GM12878 (cell line): ENCODE results near the gene RAB13. TPM values are rescaled to one million over a fixed set of nuclear protein-coding genes. Genes with fewer than 3 reads are reported as not detected.
A peak's percentile ranks its signal among the peaks of the same experiment; 100 is the strongest.

ENCODE experiments used
- ATAC-seq: fragments of 200-7000 bp; cut with Tn5 transposase; 3 replicates; pipeline ENCODE4 v1.9.1; 2020; ENCODE audit warnings: mild to moderate bottlenecking, moderate library complexity
- BruUV-seq: library from RNA; stranded (reverse); fragments of 400-500 nt; replicated peaks from 2 replicates; lab custom pipeline; 2021; lab: Mats Ljungman, UMichigan
- CTCF ChIA-PET: fragments of 300-600 bp; sonication (Branson Sonifier 250); formaldehyde crosslinking; extraction: SDS; loops from one replicate; lab custom pipeline; 2021; ENCODE audit warnings: inconsistent platforms; lab: Yijun Ruan, JAX
- POLR2A ChIA-PET: fragments of 350-600 bp; formaldehyde crosslinking; extraction: SDS; loops from one replicate; lab custom pipeline; 2021; ENCODE audit warnings: inconsistent platforms; lab: Charles Lee
- RAD21 ChIA-PET: fragments of 300-600 bp; sonication (Branson Sonifier 250); formaldehyde crosslinking; loops from one replicate; lab custom pipeline; 2023; ENCODE audit warnings: antibody characterized with exemption; ENCODE audit not compliant: unreplicated experiment; lab: Charles Lee
- SMC1A ChIA-PET: fragments of 300-600 bp; sonication (Branson Sonifier 250); formaldehyde crosslinking; loops from one replicate; lab custom pipeline; 2023; ENCODE audit not compliant: unreplicated experiment, uncharacterized antibody; lab: Charles Lee
- DNase-seq: peaks from one replicate; pipeline ENCODE4 v3.0.0-alpha.2; 2011; ENCODE audit warnings: low read depth, low spot score
- FAIRE-seq: peaks from 3 replicates; lab custom pipeline; 2011; peaks lifted over from hg19 to GRCh38; lab: Jason Lieb, UNC
- H2AFZ ChIP-seq: 2 replicates; pipeline ENCODE4 v1.6.0; 2011; ENCODE audit warnings: low read depth, low read length, control low read depth; ENCODE audit not compliant: control insufficient read depth
- H3K27ac ChIP-seq: 2 replicates; pipeline ENCODE4 v1.5.1; 2011; ENCODE audit warnings: control low read depth; ENCODE audit not compliant: control insufficient read depth, insufficient read depth
- H3K27me3 ChIP-seq, 2 experiments: replicated peaks in 1 of 2; 2 replicates each; pipeline versions ENCODE4 v1.6.0 to v1.6.1; 2011; ENCODE audit warnings: low read length in 1 of 2; ENCODE audit not compliant: control insufficient read depth in 2 of 2, insufficient read depth in 2 of 2
- H3K36me3 ChIP-seq, 2 experiments: 2 replicates each; pipeline ENCODE4 v1.5.1; 2011; ENCODE audit warnings: low read length in 1 of 2; ENCODE audit not compliant: control insufficient read depth in 2 of 2, insufficient read depth in 2 of 2
- H3K4me1 ChIP-seq: 2 replicates; pipeline ENCODE4 v1.6.1; 2011; ENCODE audit warnings: mild to moderate bottlenecking, low read length, moderate library complexity, mixed read lengths; ENCODE audit not compliant: control insufficient read depth, insufficient read depth
- H3K4me2 ChIP-seq: 2 replicates; pipeline ENCODE4 v1.6.0; 2011; ENCODE audit warnings: control low read depth; ENCODE audit not compliant: control insufficient read depth, insufficient read depth
- H3K4me3 ChIP-seq: fragments of 200-600 bp; sonication (generic); 2 replicates; pipeline ENCODE4 v1.5.1; 2016
- H3K79me2 ChIP-seq: 2 replicates; pipeline ENCODE4 v1.6.0; 2011; ENCODE audit warnings: low read length; ENCODE audit not compliant: control insufficient read depth, insufficient read depth
- H3K9ac ChIP-seq: 2 replicates; pipeline ENCODE4 v1.8.0; 2011; ENCODE audit warnings: low read length, control low read depth, mixed read lengths; ENCODE audit not compliant: control insufficient read depth, insufficient read depth
- H3K9me3 ChIP-seq: replicated peaks from 3 replicates; pipeline ENCODE4 v1.5.1; 2011; ENCODE audit warnings: mild to moderate bottlenecking, low read length; ENCODE audit not compliant: control insufficient read depth, insufficient read depth
- H4K20me1 ChIP-seq: 2 replicates; pipeline ENCODE4 v1.6.0; 2011; ENCODE audit not compliant: control insufficient read depth, insufficient read depth
- ATF3 ChIP-seq: IDR thresholded peaks from 2 replicates; pipeline ENCODE4 v1.6.1; 2011; ENCODE audit warnings: low read depth, mild to moderate bottlenecking, low read length, moderate library complexity, borderline replicate concordance; ENCODE audit errors: extremely low read depth
- CHD4 ChIP-seq: fragments of 200-600 bp; sonication (generic); IDR thresholded peaks from 2 replicates; pipeline ENCODE4 v1.6.1; 2016; ENCODE audit warnings: mild to moderate bottlenecking
- CREB1 ChIP-seq: IDR thresholded peaks from 2 replicates; pipeline ENCODE4 v1.6.1; 2012; ENCODE audit warnings: low read depth, mild to moderate bottlenecking, inconsistent platforms
- HCFC1 ChIP-seq: fragments of 150-350 bp; IDR thresholded peaks from 2 replicates; pipeline ENCODE4 v1.6.1; 2014; ENCODE audit warnings: low read length
- HDAC2 ChIP-seq: fragments of 200-600 bp; sonication (generic); IDR thresholded peaks from 2 replicates; pipeline ENCODE4 v1.6.1; 2017
- HDAC6 ChIP-seq: fragments of 200-600 bp; sonication (generic); IDR thresholded peaks from one replicate; pipeline ENCODE4 v1.8.0; 2017; ENCODE audit warnings: antibody characterized with exemption; ENCODE audit not compliant: unreplicated experiment
- IKZF1 ChIP-seq: fragments of 450-650 bp; conservative IDR thresholded peaks from 2 replicates; pipeline ENCODE4 v1.6.1; 2017; ENCODE audit warnings: antibody characterized with exemption, mild to moderate bottlenecking
- IKZF2 ChIP-seq, 2 experiments: fragments of 450-650 bp; IDR thresholded peaks; 2 replicates each; pipeline ENCODE4 v1.6.1; 2017; ENCODE audit warnings: mild to moderate bottlenecking in 2 of 2, moderate library complexity in 2 of 2
- MLLT1 ChIP-seq: fragments of 450-650 bp; IDR thresholded peaks from 2 replicates; pipeline ENCODE4 v1.6.1; 2016; ENCODE audit warnings: mild to moderate bottlenecking
- MYC ChIP-seq: IDR thresholded peaks from 2 replicates; pipeline ENCODE4 v1.6.1; 2011; ENCODE audit warnings: mild to moderate bottlenecking, low read length, moderate library complexity, inconsistent platforms; ENCODE audit not compliant: insufficient read depth, insufficient replicate concordance, insufficient read length, severe bottlenecking
- NFYB ChIP-seq: IDR thresholded peaks from 2 replicates; pipeline ENCODE4 v1.6.1; 2011; ENCODE audit warnings: low read depth, mild to moderate bottlenecking, low read length, improper control_type of control experiment, moderate library complexity; ENCODE audit not compliant: insufficient read depth
- RB1 ChIP-seq: fragments of 450-650 bp; formaldehyde crosslinking; IDR thresholded peaks from 2 replicates; pipeline ENCODE4 v1.6.1; 2017; ENCODE audit warnings: mild to moderate bottlenecking, borderline replicate concordance
- SIN3A ChIP-seq: IDR thresholded peaks from 2 replicates; pipeline ENCODE4 v1.6.1; 2012; ENCODE audit warnings: low read depth, low read length, improper control_type of control experiment
- SIX5 ChIP-seq: IDR thresholded peaks from 2 replicates; pipeline ENCODE4 v1.6.1; 2011; ENCODE audit warnings: mild to moderate bottlenecking, low read depth, low read length, moderate library complexity; ENCODE audit not compliant: severe bottlenecking
- TAF1 ChIP-seq: IDR thresholded peaks from 2 replicates; pipeline ENCODE4 v1.6.1; 2011; ENCODE audit warnings: mild to moderate bottlenecking, low read depth, low read length, borderline replicate concordance
- TARDBP ChIP-seq: IDR thresholded peaks from 2 replicates; pipeline ENCODE4 v1.6.1; 2016; ENCODE audit warnings: borderline replicate concordance
- TCF12 ChIP-seq: IDR thresholded peaks from 2 replicates; pipeline ENCODE4 v1.6.1; 2011; ENCODE audit warnings: low read depth, mild to moderate bottlenecking, low read length
- ZBED1 ChIP-seq: IDR thresholded peaks from 2 replicates; pipeline ENCODE4 v1.6.1; 2016; ENCODE audit warnings: borderline replicate concordance
- ZNF274 ChIP-seq: IDR thresholded peaks from one replicate; pipeline ENCODE4 v1.8.0; 2011; ENCODE audit not compliant: insufficient read length, insufficient read depth
- WGBS: methylation state at CpG from one replicate; pipeline ENCODE4 v1.1.6; 2016; ENCODE audit warnings: low lambda C conversion rate; ENCODE audit not compliant: insufficient replicate concordance, insufficient coverage; ENCODE audit errors: missing lambda C conversion rate; 5-methylcytosine and 5-hydroxymethylcytosine counted together
- in situ Hi-C: fragments of 300-500 bp; cut with MboI; formaldehyde crosslinking; loops from 9 replicates; pipeline ENCODE4 v1.14.3; 2018; ENCODE audit warnings: mixed read lengths
- intact Hi-C: fragments of 100-400 bp; cut with micrococcal nuclease; formaldehyde crosslinking; loops from one replicate; pipeline ENCODE4 v1.14.2; 2022; ENCODE audit not compliant: unreplicated experiment
- polyA plus RNA-seq, 11 experiments: library from polyadenylated mRNA; depleted of rRNA in 4 of 11; unstranded in 6 of 11; stranded (reverse) in 5 of 11; fragments of >200 nt; fragmentation: Nextera tagmentation in 4 of 11; fragmentation: Illumina TruSeq in 1 of 11; extraction: Ambion mirVana in 4 of 11; extraction: Trizol in 1 of 11; gene quantifications; 1 replicate in 1 of 11; 2 replicates in 10 of 11; pipeline versions ENCODE4 v1.2.1 to v1.2.3, GENCODE V29; 2011 to 2016; ENCODE audit warnings: inconsistent platforms in 2 of 11, missing spikeins in 2 of 11, low read depth in 1 of 11
- total RNA-seq, 4 experiments: library from RNA; depleted of rRNA in 3 of 4; stranded (reverse); fragments of >200 nt in 3 of 4; fragmentation: Illumina TruSeq in 1 of 4; extraction: Trizol in 1 of 4; gene quantifications; 2 replicates each; pipeline versions ENCODE4 v1.2.1 to v1.2.3, GENCODE V29; 2013 to 2021

Gene RAB13
- total and polyA plus RNA-seq, 10 of the 15 experiments (the other 5 are each of a cell fraction or from before 2014, with no cell fraction given) = 0.75 to 30.7 (median 15.9) TPM

GRCh38 chr1:153977250-153978240 is 8.6 kb downstream of the RAB13 start, which contains the start of gene JTB:
Gene JTB, minus strand, starts transcription at chr1:153977674. Its CDS starts 422 bp downstream, at chr1:153977252.
- Histone ChIP-seq H2AFZ (peak within 1 kb of the TSS; percentile 78), H3K27me3 (no peaks in the 10 kb centered on the region), H3K36me3 (peaks cover 8 to 16% of the 10 kb centered on the region in 2 experiments), H3K79me2 (peaks cover 22% of the 10 kb centered on the region), H3K9ac (peak within 1 kb of the TSS; percentile 88), H3K4me3 (peak within 1 kb of the TSS; percentile 87), H3K4me1 (peaks cover 7% of the 10 kb centered on the region), H3K9me3 (no peaks in the 10 kb centered on the region), H4K20me1 (no peaks in the 10 kb centered on the region), H3K27ac (peak within 1 kb of the TSS; percentile 86), H3K4me2 (peak within 1 kb of the TSS; percentile 91)
- POLR2A ChIA-PET = interaction anchor here (0.6 to 5.3 kb wide), 15 partner anchors 9 to 181 kb away, joined by 3 to 132 read pairs (median 6); partner anchors contain the start of genes CREB3L4, CRTC2, DENND4B and GATAD2B
- DNase-seq = no peak
- TSS peak; percentile 95 for BruUV-seq
- CTCF ChIA-PET = interaction anchor here (0.7 to 6.6 kb wide), 20 partner anchors 10 to 467 kb away, joined by 3 to 62 read pairs (median 4); partner anchors contain the start of genes CREB3L4, DENND4B, ILF2 and RAB13
- in situ Hi-C loops = no loop called here
- ATAC-seq = peak; percentile 95
- intact Hi-C loops = no loop called here
- FAIRE-seq = peak; percentile 86
- WGBS = under 1% methylated on average over 56 of the region's 75 CpGs
- RAD21 ChIA-PET = interaction anchor here (1.0 to 4.0 kb wide), 15 partner anchors 9 to 344 kb away, joined by 3 to 42 read pairs (median 5); partner anchors contain the start of genes CHTOP, CREB3L4, DENND4B and GATAD2B
- SMC1A ChIA-PET = interaction anchor here (0.6 to 5.0 kb wide), 22 partner anchors 9 to 405 kb away, joined by 3 to 82 read pairs (median 4); partner anchors contain the start of genes CREB3L4, DENND4B, GATAD2B and RAB13
- TF ChIP-seq NFYB (no peak), MYC (peak; percentile 38), TCF12 (peak; percentile 28; the same call in 1 of the 2 replicates), ZBED1 (no peak), MLLT1 (0 out of 2 replicates have a peak, but pooled peaks have one; percentile 3), HCFC1 (peak; percentile 87), CHD4 (no peak), HDAC2 (no peak), IKZF2 (IDR thresholded peaks at IDR 0.05) (peak; percentile 29 to 36; a peak in 3 of 4 replicates), TAF1 (peak; percentile 85; the same call in 1 of the 2 replicates), SIN3A (peak; percentile 52), HDAC6 (peak; percentile 30), RB1 (no peak), SIX5 (peak; percentile 83), ATF3 (no peak), ZNF274 (no peak), TARDBP (no peak), CREB1 (peak; percentile 63), IKZF1 (peak; percentile 84)
